ENCODE results near the gene CSRP1. TPM values are rescaled to one million over a fixed set of nuclear protein-coding genes. Genes with fewer than 3 reads are reported as not detected.
A peak's percentile ranks its signal among the peaks of the same experiment; 100 is the strongest.

CSRP1 gene
- total and polyA plus RNA-seq, 9 of the 15 experiments (the other 6 are each of a cell fraction or from before 2014, with no cell fraction given), result 6.8 to 39.4 (median 23.7) TPM

DNA sequence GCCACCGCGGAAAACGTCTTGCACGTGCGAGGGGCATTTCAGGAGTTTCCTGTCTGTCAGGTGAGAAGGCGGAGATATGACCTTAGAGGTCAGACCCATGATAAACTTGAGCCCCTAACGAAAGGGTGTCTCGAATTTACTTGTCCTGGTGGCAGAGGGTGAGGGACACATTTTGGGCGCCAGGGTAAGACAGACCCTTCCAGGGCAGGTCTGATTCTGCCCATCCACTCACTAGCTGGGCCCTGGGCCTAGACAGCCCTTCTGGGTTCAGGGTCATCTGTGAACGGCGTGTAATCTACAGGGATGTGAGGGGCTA, 395 bp upstream of the CSRP1 start (continued):
- no peak for TF ChIP-seq MCM2 (IDR thresholded peaks at IDR 0.05; ENCODE audit: low read depth)
- 0 out of 2 replicates have a peak, but pooled peaks have one; percentile 46 for TF ChIP-seq KLF6 (CRISPR knock-in tag; IDR thresholded peaks at IDR 0.05; ENCODE audit: borderline replicate concordance)
- TF ChIP-seq L3MBTL2 (IDR thresholded peaks at IDR 0.05), result peak; percentile 6
- TF ChIP-seq, protein P1, sequence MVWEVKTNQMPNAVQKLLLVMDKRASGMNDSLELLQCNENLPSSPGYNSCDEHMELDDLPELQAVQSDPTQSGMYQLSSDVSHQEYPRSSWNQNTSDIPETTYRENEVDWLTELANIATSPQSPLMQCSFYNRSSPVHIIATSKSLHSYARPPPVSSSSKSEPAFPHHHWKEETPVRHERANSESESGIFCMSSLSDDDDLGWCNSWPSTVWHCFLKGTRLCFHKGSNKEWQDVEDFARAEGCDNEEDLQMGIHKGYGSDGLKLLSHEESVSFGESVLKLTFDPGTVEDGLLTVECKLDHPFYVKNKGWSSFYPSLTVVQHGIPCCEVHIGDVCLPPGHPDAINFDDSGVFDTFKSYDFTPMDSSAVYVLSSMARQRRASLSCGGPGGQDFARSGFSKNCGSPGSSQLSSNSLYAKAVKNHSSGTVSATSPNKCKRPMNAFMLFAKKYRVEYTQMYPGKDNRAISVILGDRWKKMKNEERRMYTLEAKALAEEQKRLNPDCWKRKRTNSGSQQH (CRISPR knock-in tag; IDR thresholded peaks at IDR 0.05), result 0 out of 2 replicates have a peak, but pooled peaks have one; percentile 54
- TF ChIP-seq, protein P2, sequence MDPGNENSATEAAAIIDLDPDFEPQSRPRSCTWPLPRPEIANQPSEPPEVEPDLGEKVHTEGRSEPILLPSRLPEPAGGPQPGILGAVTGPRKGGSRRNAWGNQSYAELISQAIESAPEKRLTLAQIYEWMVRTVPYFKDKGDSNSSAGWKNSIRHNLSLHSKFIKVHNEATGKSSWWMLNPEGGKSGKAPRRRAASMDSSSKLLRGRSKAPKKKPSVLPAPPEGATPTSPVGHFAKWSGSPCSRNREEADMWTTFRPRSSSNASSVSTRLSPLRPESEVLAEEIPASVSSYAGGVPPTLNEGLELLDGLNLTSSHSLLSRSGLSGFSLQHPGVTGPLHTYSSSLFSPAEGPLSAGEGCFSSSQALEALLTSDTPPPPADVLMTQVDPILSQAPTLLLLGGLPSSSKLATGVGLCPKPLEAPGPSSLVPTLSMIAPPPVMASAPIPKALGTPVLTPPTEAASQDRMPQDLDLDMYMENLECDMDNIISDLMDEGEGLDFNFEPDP (CRISPR knock-in tag; IDR thresholded peaks at IDR 0.05), result no peak
- peak; percentile 20; the same call in 1 of the 2 replicates for TF ChIP-seq ZNF175 (CRISPR knock-in tag; IDR thresholded peaks at IDR 0.05; ENCODE audit: low read depth)
- TF ChIP-seq ETV1 (tag; conservative IDR thresholded peaks at IDR 0.05; ENCODE audit: low read depth), result 0 out of 2 replicates have a peak, but pooled peaks have one; percentile 11
- TF ChIP-seq E2F3 (CRISPR knock-in tag; IDR thresholded peaks at IDR 0.05), result no peak

DNA sequence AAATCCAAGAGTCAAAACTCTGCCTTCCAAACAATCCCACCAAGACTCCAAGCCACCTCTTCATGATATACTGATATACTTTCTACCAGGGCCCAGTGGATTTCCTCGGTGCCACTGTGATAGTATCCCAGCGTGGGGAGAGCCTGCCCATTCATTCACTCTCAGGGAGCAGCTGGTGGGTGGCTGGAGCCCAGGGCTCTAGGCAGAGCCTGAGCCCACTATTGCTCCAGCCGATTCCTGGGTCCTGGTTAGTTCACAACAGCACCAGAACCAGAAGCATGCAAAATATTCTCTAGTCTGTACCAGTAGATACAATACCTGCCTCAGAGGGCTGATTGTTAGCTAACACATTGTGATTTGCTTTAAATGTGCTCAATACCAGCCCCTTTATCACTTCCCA, 831 bp downstream of the CSRP1 start:
- 49% methylated on average over 3 of the region's 3 CpGs for WGBS (ENCODE audit: insufficient coverage, low coverage, missing lambda C conversion rate)
- no TSS peak for BruUV-seq (replicated peaks)
- POLR2A ChIA-PET, result interaction anchor here (0.9 to 1.4 kb wide), 3 partner anchors 10 to 20 kb away, joined by 5 to 6 read pairs (median 5); no protein-coding TSS in a partner anchor
- Histone ChIP-seq H3K27ac (ENCODE audit: extremely low read depth, low read depth, low read length) (no peak overlapping the region), H3K36me3 (ENCODE audit: control insufficient read depth, insufficient read depth, low read length) (no peaks in the 10 kb centered on the region), H3K27me3 (ENCODE audit: control insufficient read depth in 2 of 2, insufficient read depth in 2 of 2, low read length in 2 of 2) (peaks cover 0 to 5% of the 10 kb centered on the region in 2 experiments; a peak in 1 of 5 replicates), H4K20me1 (replicated peaks; ENCODE audit: control insufficient read depth, insufficient read depth, low read length) (no peaks in the 10 kb centered on the region), H3K4me2 (ENCODE audit: insufficient read depth, low read length) (peak overlapping the region; percentile 76), H3K4me3 (no peak overlapping the region; the same call in 1 of the 2 replicates), H3K9me3 (replicated peaks; ENCODE audit: control insufficient read depth, insufficient read depth, low read depth, low read length) (no peaks in the 10 kb centered on the region), H3K79me2 (ENCODE audit: control insufficient read depth, insufficient read depth, low read length) (no peaks in the 10 kb centered on the region), H3K9me1 (ENCODE audit: control insufficient read depth, insufficient read depth, low read length) (no peaks in the 10 kb centered on the region), H3K4me1 (replicated peaks in 1 of 2; ENCODE audit: control insufficient read depth in 2 of 2, insufficient read depth in 2 of 2, low read length in 2 of 2) (peaks cover 11 to 13% of the 10 kb centered on the region in 2 experiments), H3K9ac (ENCODE audit: insufficient read depth in 1 of 2, low read depth in 2 of 2, low read length in 2 of 2) (peak overlapping the region in 1 of 2 experiments; percentile 66; a peak in 1 of 4 replicates), H2AFZ (ENCODE audit: low read depth, low read length) (peak overlapping the region; percentile 91; the same call in 1 of the 2 replicates)
- in situ Hi-C loops (cut with MboI) (no loop called here), intact Hi-C loops (cut with micrococcal nuclease) (no loop called here)
- DNase-seq (ENCODE audit: extremely low read depth in 1 of 4, low spot score in 3 of 4), result no peak
- FAIRE-seq, result peak; percentile 23
- CTCF ChIA-PET (ENCODE audit: low intra/inter-chr PET ratio), result interaction anchor here (2.1 kb wide), 1 partner anchor 24 kb away, joined by 5 read pairs; no protein-coding TSS in a partner anchor
- TF ChIP-seq KDM5B (IDR thresholded peaks at IDR 0.05; ENCODE audit: insufficient replicate concordance, low read depth, low read length), result peak; percentile 5
- TF ChIP-seq, protein P3, sequence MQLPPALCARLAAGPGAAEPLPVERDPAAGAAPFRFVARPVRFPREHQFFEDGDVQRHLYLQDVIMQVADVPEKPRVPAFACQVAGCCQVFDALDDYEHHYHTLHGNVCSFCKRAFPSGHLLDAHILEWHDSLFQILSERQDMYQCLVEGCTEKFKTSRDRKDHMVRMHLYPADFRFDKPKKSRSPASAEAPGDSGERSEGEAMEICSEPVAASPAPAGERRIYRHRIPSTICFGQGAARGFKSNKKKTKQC (CRISPR knock-in tag; IDR thresholded peaks at IDR 0.05), result no peak
- no peak for TF ChIP-seq SREBF1 (IDR thresholded peaks at IDR 0.05; ENCODE audit: borderline replicate concordance, low read depth, low read length)
- no peak for ATAC-seq
